GM21717 (cell line): ENCODE results near the gene TMEM52B.

Experiments
- ATAC-seq: cut with Tn5 transposase; IDR thresholded peaks from one replicate; pipeline ENCODE4 v1.9.1; 2021; ENCODE audit warnings: mild to moderate bottlenecking, moderate library complexity; ENCODE audit not compliant: unreplicated experiment

TMEM52B gene

GRCh38 chr12:10178821-10179220 is at the start of gene TMEM52B:
TMEM52B (plus strand) TSS chr12:10179032; CDS start chr12:10179575, 543 bp downstream.
- ATAC-seq: no peak

- ATAC-seq: peak; percentile 91
These were observed 48.8 kb upstream of the TMEM52B start, which contains the start of gene CLEC7A for GRCh38 chr12:10130042-10130441. CLEC7A (minus strand) TSS chr12:10130199; CDS start chr12:10130082, 117 bp downstream.

- ATAC-seq: no peak
These were observed 47.6 kb upstream of the TMEM52B start for GRCh38 chr12:10131111-10131690.

- ATAC-seq: no peak
These were observed 45.9 kb upstream of the TMEM52B start for GRCh38 chr12:10132850-10133370.

- no peak for ATAC-seq
These were observed 43.7 kb upstream of the TMEM52B start for GRCh38 chr12:10135126-10135525.

GRCh38 chr12:10136637-10137205 is 42.1 kb upstream of the TMEM52B start:
- no peak for ATAC-seq

GRCh38 chr12:10140001-10140400 is 38.8 kb upstream of the TMEM52B start:
- no peak for ATAC-seq

- ATAC-seq: no peak
These were observed 35.7 kb upstream of the TMEM52B start for GRCh38 chr12:10142976-10143589.

- ATAC-seq: peak; percentile 76
These were observed 31.0 kb upstream of the TMEM52B start for GRCh38 chr12:10147714-10148403.

- ATAC-seq: no peak
These were observed 27.2 kb upstream of the TMEM52B start for GRCh38 chr12:10151621-10152020.

GRCh38 chr12:10153271-10154144 is 25.3 kb upstream of the TMEM52B start:
- peak; percentile 55 for ATAC-seq

- no peak for ATAC-seq
These were observed 24.7 kb upstream of the TMEM52B start for GRCh38 chr12:10154145-10154496.

GRCh38 chr12:10155966-10156365 is 22.9 kb upstream of the TMEM52B start:
- no peak for ATAC-seq

GRCh38 chr12:10158406-10158805 is 20.4 kb upstream of the TMEM52B start:
- no peak for ATAC-seq

GRCh38 chr12:10159280-10159679 is 19.6 kb upstream of the TMEM52B start:
- ATAC-seq: no peak

GRCh38 chr12:10160617-10161385 is 18.0 kb upstream of the TMEM52B start:
- no peak for ATAC-seq

- no peak for ATAC-seq
These were observed 15.7 kb upstream of the TMEM52B start for GRCh38 chr12:10163084-10163483.

- ATAC-seq: no peak
These were observed 13.4 kb upstream of the TMEM52B start for GRCh38 chr12:10165421-10165820.

- ATAC-seq: no peak
These were observed 11.2 kb upstream of the TMEM52B start for GRCh38 chr12:10167599-10167998.

- no peak for ATAC-seq
These were observed 9.7 kb upstream of the TMEM52B start for GRCh38 chr12:10169104-10169503.
